Vagina (tissue), 2 donors: ENCODE measurements around the gene NFE2L2.

Experiments
- CTCF ChIP-seq, 3 experiments: fragments of 450-650 bp in 2 of 3; fragments of 200-600 bp in 1 of 3; sonication (generic) in 1 of 3; IDR thresholded peaks; one replicate each; pipeline ENCODE4 v1.5.1; 2017 to 2019; ENCODE audit warnings: antibody characterized with exemption in 3 of 3, mild to moderate bottlenecking in 2 of 3, moderate library complexity in 2 of 3
- POLR2A ChIP-seq, 2 donors: fragments of 450-650 bp; IDR thresholded peaks; one replicate each; pipeline ENCODE4 v1.6.1; 2017; ENCODE audit warnings: antibody characterized with exemption in 2 of 2, mild to moderate bottlenecking in 2 of 2, moderate library complexity in 2 of 2
- POLR2AphosphoS5 ChIP-seq, 2 donors: sonication (generic); formaldehyde crosslinking; IDR thresholded peaks; one replicate each; pipeline ENCODE4 v1.9.0; 2017; ENCODE audit warnings: antibody characterized with exemption in 2 of 2, mild to moderate bottlenecking in 2 of 2, low read depth in 1 of 2; ENCODE audit not compliant: insufficient read depth in 1 of 2

- no peak for TF ChIP-seq POLR2A (IDR thresholded peaks at IDR 0.05)
- no peak for TF ChIP-seq CTCF (IDR thresholded peaks at IDR 0.05)
- TF ChIP-seq POLR2AphosphoS5 (IDR thresholded peaks at IDR 0.05; ENCODE audit: insufficient read depth in 1 of 2, low read depth in 1 of 2), result no peak
Observed at GRCh38 chr2:177256026-177256425, 8.5 kb downstream of the NFE2L2 start.
